ENCODE measurements around the gene FTHL17.

GRCh38 chrX:31039327-31039711 is 32.5 kb downstream of the FTHL17 start:
- TF ChIP-seq EP300 (IDR thresholded peaks at IDR 0.05) (no peak), CTCF (IDR thresholded peaks at IDR 0.05) (no peak), POLR2AphosphoS5 (IDR thresholded peaks at IDR 0.05) (no peak)
